Measurements from ENCODE around the gene CLEC11A. TPM values are rescaled to one million over a fixed set of nuclear protein-coding genes. Genes with fewer than 3 reads are reported as not detected.

Gene CLEC11A
- polyA plus RNA-seq, 2 of the 4 experiments (the other 2 are of a cell fraction) = 1.5 to 6.2 TPM

DNA sequence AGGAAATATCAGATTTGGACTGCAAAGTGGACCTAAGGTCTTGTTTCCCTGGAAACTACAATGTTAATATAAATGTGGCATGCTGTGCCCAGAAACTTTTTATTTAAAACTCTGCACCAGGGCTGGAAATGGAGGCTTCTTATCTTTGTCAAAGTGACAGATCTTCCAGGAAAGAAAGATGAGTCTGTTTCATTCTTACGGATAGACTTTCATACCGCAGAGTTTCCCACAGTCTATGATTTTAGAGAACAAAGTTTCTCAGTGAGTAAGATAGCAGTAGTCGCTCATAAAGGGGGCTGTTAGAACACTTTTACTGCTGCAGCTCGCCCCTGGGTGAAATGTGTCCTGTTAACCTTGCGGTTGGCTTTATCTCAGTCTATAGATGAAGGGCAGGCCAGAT is 6.7 kb downstream of the CLEC11A start:
- Histone ChIP-seq H3K4me2 (no peak overlapping the region), H3K4me3 (no peak overlapping the region), H3K27ac (no peak overlapping the region), H3K4me1 (peaks cover 9% of the 10 kb centered on the region; the same call in 1 of the 3 replicates), H3K9me3 (no peaks in the 10 kb centered on the region)
- FAIRE-seq = no peak
- WGBS (ENCODE audit: missing lambda C conversion rate) = 74% methylated on average over 5 of the region's 5 CpGs
- ChIA-PET POLR2A (no interaction called here), CTCF (interaction anchor here (0.7 to 18.4 kb wide), 3 partner anchors 16 to 325 kb away, joined by 3 to 272 read pairs (median 3); no protein-coding TSS in a partner anchor)
- no peak for DNase-seq (ENCODE audit: low read depth in 1 of 2, low spot score in 1 of 2)
- no peak for TF ChIP-seq ZC3H11A (IDR thresholded peaks at IDR 0.05)
- TF ChIP-seq, protein P1, sequence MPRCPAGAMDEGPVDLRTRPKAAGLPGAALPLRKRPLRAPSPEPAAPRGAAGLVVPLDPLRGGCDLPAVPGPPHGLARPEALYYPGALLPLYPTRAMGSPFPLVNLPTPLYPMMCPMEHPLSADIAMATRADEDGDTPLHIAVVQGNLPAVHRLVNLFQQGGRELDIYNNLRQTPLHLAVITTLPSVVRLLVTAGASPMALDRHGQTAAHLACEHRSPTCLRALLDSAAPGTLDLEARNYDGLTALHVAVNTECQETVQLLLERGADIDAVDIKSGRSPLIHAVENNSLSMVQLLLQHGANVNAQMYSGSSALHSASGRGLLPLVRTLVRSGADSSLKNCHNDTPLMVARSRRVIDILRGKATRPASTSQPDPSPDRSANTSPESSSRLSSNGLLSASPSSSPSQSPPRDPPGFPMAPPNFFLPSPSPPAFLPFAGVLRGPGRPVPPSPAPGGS (IDR thresholded peaks at IDR 0.05) = no peak
- no peak for TF ChIP-seq BHLHE40 (IDR thresholded peaks at IDR 0.05; ENCODE audit: low read depth, low read length)
- TF ChIP-seq NR3C1 (IDR thresholded peaks at IDR 0.05) = no peak
- TF ChIP-seq HDAC2 (IDR thresholded peaks at IDR 0.05) = no peak
- TF ChIP-seq SREBF2 (IDR thresholded peaks at IDR 0.05) = no peak
- TF ChIP-seq, protein P2, sequence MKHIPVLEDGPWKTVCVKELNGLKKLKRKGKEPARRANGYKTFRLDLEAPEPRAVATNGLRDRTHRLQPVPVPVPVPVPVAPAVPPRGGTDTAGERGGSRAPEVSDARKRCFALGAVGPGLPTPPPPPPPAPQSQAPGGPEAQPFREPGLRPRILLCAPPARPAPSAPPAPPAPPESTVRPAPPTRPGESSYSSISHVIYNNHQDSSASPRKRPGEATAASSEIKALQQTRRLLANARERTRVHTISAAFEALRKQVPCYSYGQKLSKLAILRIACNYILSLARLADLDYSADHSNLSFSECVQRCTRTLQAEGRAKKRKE (CRISPR knock-in tag; IDR thresholded peaks at IDR 0.05; ENCODE audit: low read depth) = no peak
- TF ChIP-seq, protein P3, sequence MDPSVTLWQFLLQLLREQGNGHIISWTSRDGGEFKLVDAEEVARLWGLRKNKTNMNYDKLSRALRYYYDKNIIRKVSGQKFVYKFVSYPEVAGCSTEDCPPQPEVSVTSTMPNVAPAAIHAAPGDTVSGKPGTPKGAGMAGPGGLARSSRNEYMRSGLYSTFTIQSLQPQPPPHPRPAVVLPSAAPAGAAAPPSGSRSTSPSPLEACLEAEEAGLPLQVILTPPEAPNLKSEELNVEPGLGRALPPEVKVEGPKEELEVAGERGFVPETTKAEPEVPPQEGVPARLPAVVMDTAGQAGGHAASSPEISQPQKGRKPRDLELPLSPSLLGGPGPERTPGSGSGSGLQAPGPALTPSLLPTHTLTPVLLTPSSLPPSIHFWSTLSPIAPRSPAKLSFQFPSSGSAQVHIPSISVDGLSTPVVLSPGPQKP (IDR thresholded peaks at IDR 0.05; ENCODE audit: low read depth, low read length) = no peak
- no peak for TF ChIP-seq HEYL (CRISPR knock-in tag; IDR thresholded peaks at IDR 0.05)
- TF ChIP-seq ZSCAN20 (CRISPR knock-in tag; IDR thresholded peaks at IDR 0.05) = no peak
- no peak for TF ChIP-seq RFX5 (IDR thresholded peaks at IDR 0.05)
- TF ChIP-seq RNF2 (IDR thresholded peaks at IDR 0.05; ENCODE audit: borderline replicate concordance, low read depth) = no peak
- TF ChIP-seq, protein P4, sequence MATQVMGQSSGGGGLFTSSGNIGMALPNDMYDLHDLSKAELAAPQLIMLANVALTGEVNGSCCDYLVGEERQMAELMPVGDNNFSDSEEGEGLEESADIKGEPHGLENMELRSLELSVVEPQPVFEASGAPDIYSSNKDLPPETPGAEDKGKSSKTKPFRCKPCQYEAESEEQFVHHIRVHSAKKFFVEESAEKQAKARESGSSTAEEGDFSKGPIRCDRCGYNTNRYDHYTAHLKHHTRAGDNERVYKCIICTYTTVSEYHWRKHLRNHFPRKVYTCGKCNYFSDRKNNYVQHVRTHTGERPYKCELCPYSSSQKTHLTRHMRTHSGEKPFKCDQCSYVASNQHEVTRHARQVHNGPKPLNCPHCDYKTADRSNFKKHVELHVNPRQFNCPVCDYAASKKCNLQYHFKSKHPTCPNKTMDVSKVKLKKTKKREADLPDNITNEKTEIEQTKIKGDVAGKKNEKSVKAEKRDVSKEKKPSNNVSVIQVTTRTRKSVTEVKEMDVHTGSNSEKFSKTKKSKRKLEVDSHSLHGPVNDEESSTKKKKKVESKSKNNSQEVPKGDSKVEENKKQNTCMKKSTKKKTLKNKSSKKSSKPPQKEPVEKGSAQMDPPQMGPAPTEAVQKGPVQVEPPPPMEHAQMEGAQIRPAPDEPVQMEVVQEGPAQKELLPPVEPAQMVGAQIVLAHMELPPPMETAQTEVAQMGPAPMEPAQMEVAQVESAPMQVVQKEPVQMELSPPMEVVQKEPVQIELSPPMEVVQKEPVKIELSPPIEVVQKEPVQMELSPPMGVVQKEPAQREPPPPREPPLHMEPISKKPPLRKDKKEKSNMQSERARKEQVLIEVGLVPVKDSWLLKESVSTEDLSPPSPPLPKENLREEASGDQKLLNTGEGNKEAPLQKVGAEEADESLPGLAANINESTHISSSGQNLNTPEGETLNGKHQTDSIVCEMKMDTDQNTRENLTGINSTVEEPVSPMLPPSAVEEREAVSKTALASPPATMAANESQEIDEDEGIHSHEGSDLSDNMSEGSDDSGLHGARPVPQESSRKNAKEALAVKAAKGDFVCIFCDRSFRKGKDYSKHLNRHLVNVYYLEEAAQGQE (IDR thresholded peaks at IDR 0.05) = no peak
- no peak for TF ChIP-seq SMC3 (IDR thresholded peaks at IDR 0.05)
- no peak for TF ChIP-seq KDM1A (IDR thresholded peaks at IDR 0.05; ENCODE audit: low read depth)
- TF ChIP-seq FOSB (CRISPR knock-in tag; IDR thresholded peaks at IDR 0.05) = no peak
- no peak for TF ChIP-seq FOXS1 (CRISPR knock-in tag; IDR thresholded peaks at IDR 0.05)
- TF ChIP-seq MAFK (IDR thresholded peaks at IDR 0.05; ENCODE audit: partially characterized antibody) = no peak
- TF ChIP-seq, protein P5, sequence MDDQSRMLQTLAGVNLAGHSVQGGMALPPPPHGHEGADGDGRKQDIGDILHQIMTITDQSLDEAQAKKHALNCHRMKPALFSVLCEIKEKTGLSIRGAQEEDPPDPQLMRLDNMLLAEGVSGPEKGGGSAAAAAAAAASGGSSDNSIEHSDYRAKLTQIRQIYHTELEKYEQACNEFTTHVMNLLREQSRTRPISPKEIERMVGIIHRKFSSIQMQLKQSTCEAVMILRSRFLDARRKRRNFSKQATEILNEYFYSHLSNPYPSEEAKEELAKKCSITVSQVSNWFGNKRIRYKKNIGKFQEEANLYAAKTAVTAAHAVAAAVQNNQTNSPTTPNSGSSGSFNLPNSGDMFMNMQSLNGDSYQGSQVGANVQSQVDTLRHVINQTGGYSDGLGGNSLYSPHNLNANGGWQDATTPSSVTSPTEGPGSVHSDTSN (IDR thresholded peaks at IDR 0.05) = no peak
- no peak for TF ChIP-seq HOXB5 (CRISPR knock-in tag; IDR thresholded peaks at IDR 0.05)
- ATAC-seq = no peak

DNA sequence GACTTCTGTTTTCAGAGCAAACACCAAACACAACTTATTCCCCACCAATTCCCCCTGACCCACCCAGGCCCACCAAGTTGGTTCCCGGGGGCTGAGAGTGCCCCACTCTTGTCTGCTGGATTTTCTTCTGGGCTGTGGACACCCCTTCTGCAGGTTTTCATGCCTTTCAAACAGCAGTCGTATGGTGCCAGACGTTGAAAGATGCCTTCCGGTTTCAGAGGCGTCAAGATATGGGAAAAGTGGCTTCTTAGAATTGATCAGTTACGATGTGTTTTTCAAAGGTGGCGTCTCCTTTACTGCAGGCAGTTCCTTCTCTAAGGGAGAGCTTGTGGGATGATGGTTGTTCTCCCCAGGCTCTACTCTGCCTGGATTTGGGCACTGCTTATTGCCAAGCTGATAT is 12.7 kb downstream of the CLEC11A start:
- FAIRE-seq = no peak
- no peak for ATAC-seq
- H3K4me1 ChIP-seq = no peaks in the 10 kb centered on the region
- ChIA-PET POLR2A (interaction anchor here (3.0 kb wide), 1 partner anchor 11 kb away, joined by 34 read pairs; no protein-coding TSS in a partner anchor), CTCF (interaction anchor here (0.6 to 18.4 kb wide), 5 partner anchors 11 to 205 kb away, joined by 4 to 272 read pairs (median 11); no protein-coding TSS in a partner anchor)
- H3K9me3 ChIP-seq = no peaks in the 10 kb centered on the region
- H3K4me3 ChIP-seq = no peak overlapping the region
- H3K4me2 ChIP-seq = no peak overlapping the region
- WGBS (ENCODE audit: missing lambda C conversion rate) = 46% methylated on average over 7 of the region's 7 CpGs
- no peak overlapping the region for H3K27ac ChIP-seq
- DNase-seq (ENCODE audit: low read depth in 1 of 2, low spot score in 1 of 2) = no peak
- TF ChIP-seq CHD4 (IDR thresholded peaks at IDR 0.05; ENCODE audit: borderline replicate concordance) (no peak), ESRRA (IDR thresholded peaks at IDR 0.05; ENCODE audit: borderline replicate concordance, low read length) (no peak), MAFK (IDR thresholded peaks at IDR 0.05; ENCODE audit: partially characterized antibody) (no peak), HOXB13 (CRISPR knock-in tag; IDR thresholded peaks at IDR 0.05; ENCODE audit: low read depth) (no peak), NFE2L2 (conservative IDR thresholded peaks at IDR 0.05; ENCODE audit: low read length) (no peak), JUNB (IDR thresholded peaks at IDR 0.05) (no peak), KDM5A (IDR thresholded peaks at IDR 0.05) (no peak), RAD21 (conservative IDR thresholded peaks at IDR 0.05 in 1 of 2, IDR thresholded peaks at IDR 0.05 in 1 of 2) (no peak), EHF (CRISPR knock-in tag; IDR thresholded peaks at IDR 0.05) (no peak), NR3C1 (IDR thresholded peaks at IDR 0.05) (no peak), RFX5 (IDR thresholded peaks at IDR 0.05) (no peak)
- TF ChIP-seq, protein P2 (CRISPR knock-in tag; IDR thresholded peaks at IDR 0.05; ENCODE audit: low read depth) = no peak
- TF ChIP-seq, protein P1 (IDR thresholded peaks at IDR 0.05) = no peak
